Activated T-helper 2 cell treated with anti-CD3 and anti-CD28 coated beads, Interferon-gamma antibody, Interleukin-2, Interleukin-4, amounts not matched to agents 10 μg/mL and 5 μg/mL and 100 μg/mL, durations not matched to agents 14 hours and 24 hours and 36 hours (primary cell): ENCODE results near the gene TTLL10. TPM values are rescaled to one million over a fixed set of nuclear protein-coding genes. Genes with fewer than 3 reads are reported as not detected.

Source experiments
- DNase-seq: peaks from one replicate; pipeline ENCODE4 v3.0.0; 2021; ENCODE audit warnings: low spot score
- H3K27ac Mint-ChIP-seq: one replicate; pipeline ENCODE4 v1.8.0; 2021; ENCODE audit warnings: mixed read lengths
- H3K27me3 Mint-ChIP-seq: one replicate; pipeline ENCODE4 v1.8.0; 2021; ENCODE audit warnings: low read depth, mixed read lengths
- H3K36me3 Mint-ChIP-seq: one replicate; pipeline ENCODE4 v1.8.0; 2021; ENCODE audit warnings: low read depth, mixed read lengths
- H3K4me1 Mint-ChIP-seq: one replicate; pipeline ENCODE4 v1.8.0; 2021; ENCODE audit warnings: low read depth, mixed read lengths
- H3K4me3 Mint-ChIP-seq: one replicate; pipeline ENCODE4 v1.8.0; 2021; ENCODE audit warnings: low read depth, mild to moderate bottlenecking, moderate library complexity, mixed read lengths
- H3K9me3 Mint-ChIP-seq: one replicate; pipeline ENCODE4 v1.8.0; 2021; ENCODE audit warnings: mixed read lengths
- intact Hi-C: fragments of 100-400 bp; cut with micrococcal nuclease; formaldehyde crosslinking; loops from one replicate; pipeline ENCODE4 v1.15.1; 2023
- total RNA-seq: library from RNA; stranded (reverse); gene quantifications from 2 replicates; pipeline ENCODE4 v1.2.3, GENCODE V29; 2022

Gene TTLL10
- total RNA-seq, 1 donor from 2014 or later = not detected

- peaks cover 9% of the 10 kb centered on the region for H3K4me1 Mint-ChIP-seq
- H3K36me3 Mint-ChIP-seq = peaks cover 14% of the 10 kb centered on the region
- peaks cover 3% of the 10 kb centered on the region for H3K27me3 Mint-ChIP-seq
- intact Hi-C loops = no loop called here
- DNase-seq = no peak
- peaks cover 14% of the 10 kb centered on the region for H3K9me3 Mint-ChIP-seq
- H3K27ac Mint-ChIP-seq = no peak overlapping the region
- H3K4me3 Mint-ChIP-seq = no peak overlapping the region
Measured at GRCh38 chr1:1197551-1198422, 24.1 kb downstream of the TTLL10 start.

GRCh38 chr1:1198423-1199140 lies 24.9 kb downstream of the TTLL10 start:
- H3K27me3 Mint-ChIP-seq = peaks cover 3% of the 10 kb centered on the region
- peaks cover 9% of the 10 kb centered on the region for H3K4me1 Mint-ChIP-seq
- no peak overlapping the region for H3K27ac Mint-ChIP-seq
- H3K36me3 Mint-ChIP-seq = peaks cover 14% of the 10 kb centered on the region
- intact Hi-C loops = no loop called here
- DNase-seq = no peak
- H3K4me3 Mint-ChIP-seq = no peak overlapping the region
- peaks cover 14% of the 10 kb centered on the region for H3K9me3 Mint-ChIP-seq

- H3K9me3 Mint-ChIP-seq = peaks cover 12% of the 10 kb centered on the region
- intact Hi-C loops = no loop called here
- H3K4me3 Mint-ChIP-seq = peak overlapping the region; percentile 30
- peaks cover under 1% of the 10 kb centered on the region for H3K27me3 Mint-ChIP-seq
- DNase-seq = no peak
- peaks cover 9% of the 10 kb centered on the region for H3K4me1 Mint-ChIP-seq
- peak overlapping the region; percentile 38 for H3K27ac Mint-ChIP-seq
- H3K36me3 Mint-ChIP-seq = peaks cover 11% of the 10 kb centered on the region
Measured at GRCh38 chr1:1199141-1199960, 25.7 kb downstream of the TTLL10 start.

- peaks cover 10% of the 10 kb centered on the region for H3K36me3 Mint-ChIP-seq
- no peaks in the 10 kb centered on the region for H3K27me3 Mint-ChIP-seq
- peaks cover 4% of the 10 kb centered on the region for H3K4me1 Mint-ChIP-seq
- peak overlapping the region; percentile 61 for H3K4me3 Mint-ChIP-seq
- H3K9me3 Mint-ChIP-seq = peaks cover 3% of the 10 kb centered on the region
- intact Hi-C loops = loop anchor here (10.0 kb wide), 1 partner anchor 185 kb away; the partner anchor contains the start of gene ISG15
- no peak for DNase-seq
- H3K27ac Mint-ChIP-seq = peak overlapping the region; percentile 79
Measured at GRCh38 chr1:1199961-1200875, 26.5 kb downstream of the TTLL10 start.

GRCh38 chr1:1200876-1201810 lies 27.5 kb downstream of the TTLL10 start:
- intact Hi-C loops = loop anchor here (10.0 kb wide), 1 partner anchor 186 kb away; the partner anchor contains the start of gene ISG15

GRCh38 chr1:1202831-1203560 lies 29.3 kb downstream of the TTLL10 start:
- H3K4me3 Mint-ChIP-seq = no peak overlapping the region
- H3K9me3 Mint-ChIP-seq = no peaks in the 10 kb centered on the region
- intact Hi-C loops = loop anchor here (10.0 kb wide), 1 partner anchor 188 kb away; the partner anchor contains the start of gene ISG15
- no peak for DNase-seq
- H3K27me3 Mint-ChIP-seq = no peaks in the 10 kb centered on the region
- H3K36me3 Mint-ChIP-seq = peaks cover 5% of the 10 kb centered on the region
- peaks cover 8% of the 10 kb centered on the region for H3K4me1 Mint-ChIP-seq
- H3K27ac Mint-ChIP-seq = no peak overlapping the region

More at GRCh38 chr1:1200876-1201810, 27.5 kb downstream of the TTLL10 start:
- H3K36me3 Mint-ChIP-seq = peaks cover 8% of the 10 kb centered on the region
- H3K4me1 Mint-ChIP-seq = peaks cover 4% of the 10 kb centered on the region
- no peaks in the 10 kb centered on the region for H3K9me3 Mint-ChIP-seq
- no peaks in the 10 kb centered on the region for H3K27me3 Mint-ChIP-seq
- peak; percentile 73 for DNase-seq
- H3K4me3 Mint-ChIP-seq = peak overlapping the region; percentile 61
- peak overlapping the region; percentile 79 for H3K27ac Mint-ChIP-seq

- Mint-ChIP-seq H3K27me3 (no peaks in the 10 kb centered on the region), H3K36me3 (peaks cover 10% of the 10 kb centered on the region), H3K4me1 (peaks cover 12% of the 10 kb centered on the region), H3K27ac (no peak overlapping the region), H3K4me3 (peak overlapping the region; percentile 17), H3K9me3 (no peaks in the 10 kb centered on the region)
- intact Hi-C loops = loop anchor here (10.0 kb wide), 1 partner anchor 189 kb away; the partner anchor contains the start of gene ISG15
- DNase-seq = no peak
Measured at GRCh38 chr1:1203561-1204424, 30.1 kb downstream of the TTLL10 start.

- intact Hi-C loops = loop anchor here (10.0 kb wide), 1 partner anchor 190 kb away; the partner anchor contains the start of gene ISG15
Measured at GRCh38 chr1:1204425-1204920, 30.8 kb downstream of the TTLL10 start.

GRCh38 chr1:1204998-1205768 lies 31.5 kb downstream of the TTLL10 start:
- Mint-ChIP-seq H3K27me3 (no peaks in the 10 kb centered on the region), H3K4me3 (peak overlapping the region; percentile 82), H3K36me3 (peaks cover 20% of the 10 kb centered on the region), H3K4me1 (peaks cover 21% of the 10 kb centered on the region), H3K9me3 (no peaks in the 10 kb centered on the region), H3K27ac (peak overlapping the region; percentile 58)
- intact Hi-C loops = loop anchor here (5.0 to 10.0 kb wide), 2 partner anchors 63 to 190 kb away; partner anchors contain the start of gene ISG15
- no peak for DNase-seq

More at GRCh38 chr1:1204425-1204920, 30.8 kb downstream of the TTLL10 start:
- H3K27ac Mint-ChIP-seq = peak overlapping the region; percentile 58
- H3K9me3 Mint-ChIP-seq = no peaks in the 10 kb centered on the region
- peak overlapping the region; percentile 82 for H3K4me3 Mint-ChIP-seq
- H3K36me3 Mint-ChIP-seq = peaks cover 13% of the 10 kb centered on the region
- H3K4me1 Mint-ChIP-seq = peaks cover 16% of the 10 kb centered on the region
- DNase-seq = no peak
- H3K27me3 Mint-ChIP-seq = no peaks in the 10 kb centered on the region
